NCI-H226 (cell line): ENCODE measurements around the gene ABCA2.
A peak's percentile ranks its signal among the peaks of the same experiment; 100 is the strongest.

Experiments
- DNase-seq: peaks from one replicate; pipeline ENCODE4 v3.0.0-alpha.2; 2015

Gene ABCA2

GRCh38 chr9:137028263-137029057 lies 423 bp upstream of the ABCA2 start:
- peak; percentile 25 for DNase-seq

- DNase-seq = no peak
Observed at GRCh38 chr9:137026828-137027227, 1.2 kb downstream of the ABCA2 start.

- no peak for DNase-seq
Observed at GRCh38 chr9:137026384-137026783, 1.7 kb downstream of the ABCA2 start.

GRCh38 chr9:137025517-137025966 lies 2.5 kb downstream of the ABCA2 start:
- no peak for DNase-seq

- no peak for DNase-seq
Observed at GRCh38 chr9:137023583-137023991, 4.5 kb downstream of the ABCA2 start.

GRCh38 chr9:137023157-137023556 lies 4.9 kb downstream of the ABCA2 start:
- DNase-seq = no peak

GRCh38 chr9:137022662-137023008 lies 5.4 kb downstream of the ABCA2 start:
- no peak for DNase-seq

GRCh38 chr9:137021979-137022661 lies 5.9 kb downstream of the ABCA2 start:
- DNase-seq = peak; percentile 95

GRCh38 chr9:137021568-137021978 lies 6.5 kb downstream of the ABCA2 start:
- no peak for DNase-seq

- DNase-seq = no peak
Observed at GRCh38 chr9:137020771-137021567, 7.1 kb downstream of the ABCA2 start.

GRCh38 chr9:137019891-137020683 lies 8.0 kb downstream of the ABCA2 start:
- no peak for DNase-seq

GRCh38 chr9:137018761-137019559 lies 9.1 kb downstream of the ABCA2 start:
- DNase-seq = no peak

GRCh38 chr9:137017791-137018497 lies 10.1 kb downstream of the ABCA2 start:
- no peak for DNase-seq

GRCh38 chr9:137017071-137017470 lies 11.0 kb downstream of the ABCA2 start:
- no peak for DNase-seq

- DNase-seq = no peak
Observed at GRCh38 chr9:137016436-137016835, 11.6 kb downstream of the ABCA2 start.

GRCh38 chr9:137015976-137016375 lies 12.1 kb downstream of the ABCA2 start:
- no peak for DNase-seq

- no peak for DNase-seq
Observed at GRCh38 chr9:137015540-137015930, 12.5 kb downstream of the ABCA2 start.

- DNase-seq = no peak
Observed at GRCh38 chr9:137014776-137015539, 13.1 kb downstream of the ABCA2 start.

- no peak for DNase-seq
Observed at GRCh38 chr9:137014166-137014565, 13.9 kb downstream of the ABCA2 start.

- no peak for DNase-seq
Observed at GRCh38 chr9:137013571-137013940, 14.5 kb downstream of the ABCA2 start.
